T-cell (primary cell): ENCODE results near the gene MTFMT. TPM values are rescaled to one million over a fixed set of nuclear protein-coding genes. Genes with fewer than 3 reads are reported as not detected.
A peak's percentile ranks its signal among the peaks of the same experiment; 100 is the strongest.

Source experiments
- ATAC-seq, 4 experiments: fragments of 200-7000 bp in 3 of 4; fragments of 150-1000 bp in 1 of 4; cut with Tn5 transposase; replicated peaks in 1 of 4; 1 replicate in 3 of 4; 2 replicates in 1 of 4; pipeline ENCODE4 v1.10.0; 2021; ENCODE audit warnings: moderate library complexity in 3 of 4, mild to moderate bottlenecking in 2 of 4, moderate number of reproducible peaks in 1 of 4
- CTCF ChIA-PET, 2 donors: fragments of 300-600 bp; sonication (Branson Sonifier 250); formaldehyde crosslinking; loops; one replicate each; lab custom pipeline; 2022; ENCODE audit warnings: antibody characterized with exemption in 2 of 2; lab: Charles Lee
- POLR2A ChIA-PET, 2 donors: fragments of 300-600 bp; sonication (Branson Sonifier 250); formaldehyde crosslinking; loops; one replicate each; lab custom pipeline; 2022; ENCODE audit warnings: antibody characterized with exemption in 2 of 2; lab: Charles Lee
- DNase-seq, 35 experiments: peaks; one replicate each; pipeline versions ENCODE4 v3.0.0 to v3.0.0-alpha.2; 2013 to 2023
- H3K27ac ChIP-seq: one replicate; pipeline ENCODE4 v1.5.1; 2013; ENCODE audit warnings: low read length
- H3K27me3 ChIP-seq, 2 experiments: replicated peaks in 1 of 2; 1 replicate in 1 of 2; 2 replicates in 1 of 2; pipeline versions ENCODE4 v1.6.1 to v1.7.0; 2013; ENCODE audit warnings: low read length in 1 of 2, mixed read lengths in 1 of 2; ENCODE audit not compliant: control insufficient read depth in 2 of 2, insufficient read depth in 2 of 2; ENCODE audit errors: extremely low read depth in 1 of 2
- H3K36me3 ChIP-seq, 2 donors: 1 replicate in 1 of 2; 2 replicates in 1 of 2; pipeline versions ENCODE4 v1.6.1 to v1.7.0; 2013; ENCODE audit warnings: low read length in 1 of 2; ENCODE audit not compliant: control insufficient read depth in 2 of 2, insufficient read depth in 1 of 2; ENCODE audit errors: extremely low read depth in 1 of 2
- H3K4me1 ChIP-seq, 2 experiments: 1 replicate in 1 of 2; 2 replicates in 1 of 2; pipeline versions ENCODE4 v1.6.1 to v1.7.0; 2013; ENCODE audit warnings: low read length in 2 of 2, mixed read lengths in 1 of 2; ENCODE audit not compliant: insufficient read depth in 2 of 2, control insufficient read depth in 1 of 2; ENCODE audit errors: extremely low read depth in 1 of 2
- H3K4me3 ChIP-seq, 2 donors: 1 replicate in 1 of 2; 2 replicates in 1 of 2; pipeline versions ENCODE4 v1.5.1 to v1.7.0; 2013; ENCODE audit warnings: mild to moderate bottlenecking in 2 of 2, low read length in 1 of 2, moderate library complexity in 1 of 2; ENCODE audit not compliant: control insufficient read depth in 1 of 2; ENCODE audit errors: extremely low read depth in 1 of 2
- H3K9me3 ChIP-seq: 2 replicates; pipeline ENCODE4 v1.7.0; 2013
- H3K27ac Mint-ChIP-seq, 2 donors: one replicate each; pipeline ENCODE4 v1.8.0; 2020 to 2021; ENCODE audit warnings: mild to moderate bottlenecking in 2 of 2, mixed read lengths in 2 of 2
- H3K27me3 Mint-ChIP-seq, 2 donors: one replicate each; pipeline ENCODE4 v1.8.0; 2021 to 2022; ENCODE audit warnings: mixed read lengths in 2 of 2
- H3K36me3 Mint-ChIP-seq: one replicate; pipeline ENCODE4 v1.8.0; 2021; ENCODE audit warnings: mixed read lengths
- H3K4me1 Mint-ChIP-seq, 3 donors: one replicate each; pipeline ENCODE4 v1.8.0; 2020 to 2022; ENCODE audit warnings: mixed read lengths in 3 of 3, mild to moderate bottlenecking in 1 of 3
- H3K4me3 Mint-ChIP-seq, 3 donors: one replicate each; pipeline ENCODE4 v1.8.0; 2020 to 2022; ENCODE audit warnings: mild to moderate bottlenecking in 3 of 3, mixed read lengths in 3 of 3, moderate library complexity in 3 of 3
- H3K9me3 Mint-ChIP-seq, 3 donors: one replicate each; pipeline ENCODE4 v1.8.0; 2020 to 2022; ENCODE audit warnings: mixed read lengths in 3 of 3
- WGBS: methylation state at CpG from one replicate; pipeline ENCODE4 v1.1.5; 2013; ENCODE audit warnings: missing lambda C conversion rate; ENCODE audit not compliant: insufficient coverage; 5-methylcytosine and 5-hydroxymethylcytosine counted together
- total RNA-seq, 35 experiments: library from RNA in 6 of 35; stranded (reverse) in 6 of 35; fragments of 120-200 nt in 1 of 35; gene quantifications; one replicate each; pipeline versions ENCODE4 v1.2.1 to v1.2.4 and lab custom pipeline; 2013 to 2026

MTFMT gene
- total RNA-seq, 5 donors from 2014 or later (not counting 1 experiment from before 2014, with no cell fraction given), result 10.3 to 22.0 (median 19.2) TPM

- ChIA-PET CTCF (interaction anchor here in 1 of 2 donors (0.6 to 0.7 kb wide), 2 partner anchors 155 to 267 kb away, joined by 3 read pairs; no protein-coding TSS in a partner anchor), POLR2A (interaction anchor here in 1 of 2 donors (0.7 kb wide), 1 partner anchor 15 kb away, joined by 3 read pairs; no protein-coding TSS in a partner anchor)
- Histone ChIP-seq H3K4me1 (peaks cover 4 to 18% of the 10 kb centered on the region in 2 experiments), H3K36me3 (no peaks in the 10 kb centered on the region), H3K27me3 (no peaks in the 10 kb centered on the region), H3K4me3 (peak overlapping the region; percentile 89 to 97), H3K27ac (peak overlapping the region; percentile 74), H3K9me3 (no peaks in the 10 kb centered on the region)
- Mint-ChIP-seq H3K27me3 (no peaks in the 10 kb centered on the region), H3K36me3 (peaks cover 5% of the 10 kb centered on the region), H3K4me1 (peaks cover 37 to 48% (median 45%) of the 10 kb centered on the region in 3 donors), H3K4me3 (peak overlapping the region; percentile 91 to 99 (median 93)), H3K9me3 (no peaks in the 10 kb centered on the region), H3K27ac (peak overlapping the region; percentile 86 to 91)
- 0% methylated on average over 3 of the region's 9 CpGs for WGBS
- DNase-seq (no peak), ATAC-seq (no peak)
Observed at GRCh38 chr15:64990168-64990470, 39.3 kb downstream of the MTFMT start.

GRCh38 chr15:64989416-64990167 lies 39.8 kb downstream of the MTFMT start, which contains the start of gene SPG21:
Gene SPG21 (minus strand): TSS chr15:64989914. CDS start chr15:64983569, 6,345 bp downstream.
- no peaks in the 10 kb centered on the region for H3K27me3 ChIP-seq
- peaks cover 4 to 18% of the 10 kb centered on the region in 2 experiments for H3K4me1 ChIP-seq
- peak within 1 kb of the TSS; percentile 92 for H3K27ac Mint-ChIP-seq
- POLR2A ChIA-PET, result interaction anchor here (0.5 to 0.7 kb wide), 3 partner anchors 11 to 250 kb away, joined by 3 read pairs; no protein-coding TSS in a partner anchor
- CTCF ChIA-PET, result interaction anchor here in 1 of 2 donors (0.6 to 1.0 kb wide), 6 partner anchors 17 to 266 kb away, joined by 3 to 4 read pairs (median 3); partner anchors contain the start of gene CLPX
- peaks cover 5% of the 10 kb centered on the region for H3K36me3 Mint-ChIP-seq
- DNase-seq (peak; percentile 68 to 95 (median 83)), ATAC-seq (peak; percentile 91 to 96 (median 94))
- H3K4me3 ChIP-seq, result peak within 1 kb of the TSS; percentile 89 to 97
- no peaks in the 10 kb centered on the region for H3K9me3 Mint-ChIP-seq
- H3K36me3 ChIP-seq, result no peaks in the 10 kb centered on the region
- WGBS, result under 1% methylated on average over 71 of the region's 75 CpGs
- peak within 1 kb of the TSS; percentile 74 for H3K27ac ChIP-seq
- H3K4me1 Mint-ChIP-seq, result peaks cover 37 to 51% (median 48%) of the 10 kb centered on the region in 3 donors
- no peaks in the 10 kb centered on the region for H3K9me3 ChIP-seq
- peak within 1 kb of the TSS; percentile 91 to 99 (median 94) for H3K4me3 Mint-ChIP-seq
- no peaks in the 10 kb centered on the region for H3K27me3 Mint-ChIP-seq

GRCh38 chr15:64987136-64987535 lies 42.3 kb downstream of the MTFMT start:
- ChIA-PET CTCF (no interaction called here), POLR2A (no interaction called here)
- peaks cover 12% of the 10 kb centered on the region for H3K36me3 Mint-ChIP-seq
- H3K27ac Mint-ChIP-seq, result peak overlapping the region in 1 of 2 donors; percentile 62
- peaks cover 44 to 57% (median 54%) of the 10 kb centered on the region in 3 donors for H3K4me1 Mint-ChIP-seq
- Histone ChIP-seq H3K9me3 (no peaks in the 10 kb centered on the region), H3K4me3 (no peak overlapping the region), H3K27ac (no peak overlapping the region), H3K4me1 (peaks cover 4 to 18% of the 10 kb centered on the region in 2 experiments), H3K27me3 (no peaks in the 10 kb centered on the region), H3K36me3 (peaks cover 0 to 5% of the 10 kb centered on the region in 2 donors)
- WGBS, result no CpG with 5 or more reads among the region's 3 CpGs
- no peaks in the 10 kb centered on the region for H3K9me3 Mint-ChIP-seq
- peak overlapping the region in 1 of 3 donors; percentile 29 for H3K4me3 Mint-ChIP-seq
- ATAC-seq, result no peak
- DNase-seq, result no peak
- no peaks in the 10 kb centered on the region for H3K27me3 Mint-ChIP-seq

GRCh38 chr15:64985366-64986033 lies 43.9 kb downstream of the MTFMT start:
- ATAC-seq, result no peak
- H3K27ac ChIP-seq, result no peak overlapping the region
- POLR2A ChIA-PET, result interaction anchor here in 1 of 2 donors (0.6 kb wide), 1 partner anchor 45 kb away, joined by 3 read pairs; no protein-coding TSS in a partner anchor
- peaks cover 40 to 54% (median 51%) of the 10 kb centered on the region in 3 donors for H3K4me1 Mint-ChIP-seq
- no peaks in the 10 kb centered on the region for H3K27me3 Mint-ChIP-seq
- H3K9me3 ChIP-seq, result no peaks in the 10 kb centered on the region
- DNase-seq, result no peak
- no peaks in the 10 kb centered on the region for H3K9me3 Mint-ChIP-seq
- H3K27me3 ChIP-seq, result no peaks in the 10 kb centered on the region
- H3K27ac Mint-ChIP-seq, result peak overlapping the region in 1 of 2 donors; percentile 66
- H3K36me3 ChIP-seq, result peaks cover 0 to 13% of the 10 kb centered on the region in 2 donors
- peaks cover 17% of the 10 kb centered on the region for H3K36me3 Mint-ChIP-seq
- H3K4me1 ChIP-seq, result peaks cover 4 to 18% of the 10 kb centered on the region in 2 experiments
- H3K4me3 ChIP-seq, result no peak overlapping the region
- CTCF ChIA-PET, result interaction anchor here in 1 of 2 donors (0.6 kb wide), 2 partner anchors 267 to 1052 kb away, joined by 4 read pairs; no protein-coding TSS in a partner anchor
- 48% methylated on average over 3 of the region's 9 CpGs for WGBS
- H3K4me3 Mint-ChIP-seq, result no peak overlapping the region

GRCh38 chr15:64982472-64982871 lies 47.0 kb downstream of the MTFMT start:
- no peaks in the 10 kb centered on the region for H3K27me3 Mint-ChIP-seq
- ChIA-PET CTCF (no interaction called here), POLR2A (interaction anchor here in 1 of 2 donors (0.5 kb wide), 1 partner anchor 67 kb away, joined by 4 read pairs; no protein-coding TSS in a partner anchor)
- H3K27ac Mint-ChIP-seq, result no peak overlapping the region
- peaks cover 4 to 30% of the 10 kb centered on the region in 2 donors for H3K36me3 ChIP-seq
- no peak overlapping the region for H3K4me3 ChIP-seq
- H3K4me1 ChIP-seq, result peaks cover 0 to 4% of the 10 kb centered on the region in 2 experiments
- H3K27ac ChIP-seq, result no peak overlapping the region
- peaks cover 36% of the 10 kb centered on the region for H3K36me3 Mint-ChIP-seq
- no peaks in the 10 kb centered on the region for H3K9me3 Mint-ChIP-seq
- H3K4me3 Mint-ChIP-seq, result no peak overlapping the region
- no peaks in the 10 kb centered on the region for H3K27me3 ChIP-seq
- no peaks in the 10 kb centered on the region for H3K9me3 ChIP-seq
- ATAC-seq (no peak), DNase-seq (no peak)
- peaks cover 15 to 30% (median 28%) of the 10 kb centered on the region in 3 donors for H3K4me1 Mint-ChIP-seq
- 83% methylated on average over 1 of the region's 1 CpG for WGBS
